Neural progenitor cell (in vitro differentiated cells): ENCODE measurements around the gene KRTAP2-4. TPM values are rescaled to one million over a fixed set of nuclear protein-coding genes. Genes with fewer than 3 reads are reported as not detected.
"Not testable (repeated sequence)": the region's sequence is repeated elsewhere in the genome, so short reads cannot be mapped to it uniquely, and the experiment has no call there.

ENCODE experiments used
- DNase-seq: peaks from one replicate; pipeline ENCODE4 v3.0.0-alpha.2; 2016; ENCODE audit warnings: low spot score
- H2AFZ ChIP-seq: fragments of 200-600 bp; sonication (generic); replicated peaks from 2 replicates; pipeline ENCODE4 v1.6.1; 2016; ENCODE audit warnings: antibody characterized with exemption
- H3F3A ChIP-seq: fragments of 200-600 bp; sonication (generic); 2 replicates; pipeline ENCODE4 v1.6.1; 2016; ENCODE audit warnings: antibody characterized with exemption, low read depth
- H3K27ac ChIP-seq: fragments of 200-600 bp; sonication (generic); 2 replicates; pipeline ENCODE4 v1.5.1; 2016; ENCODE audit warnings: mild to moderate bottlenecking
- H3K27me3 ChIP-seq: fragments of 200-600 bp; sonication (generic); 2 replicates; pipeline ENCODE4 v1.6.1; 2016; ENCODE audit warnings: mild to moderate bottlenecking, moderate library complexity
- H3K36me3 ChIP-seq: fragments of 200-600 bp; sonication (generic); 2 replicates; pipeline ENCODE4 v1.5.1; 2016
- H3K4me1 ChIP-seq: fragments of 200-600 bp; sonication (generic); 2 replicates; pipeline ENCODE4 v1.6.1; 2016; ENCODE audit warnings: mixed run types
- H3K4me2 ChIP-seq: fragments of 200-600 bp; sonication (generic); 2 replicates; pipeline ENCODE4 v1.6.1; 2016
- H3K4me3 ChIP-seq: fragments of 200-600 bp; sonication (generic); 2 replicates; pipeline ENCODE4 v1.5.1; 2016
- H3K79me2 ChIP-seq: fragments of 200-600 bp; sonication (generic); 2 replicates; pipeline ENCODE4 v1.6.1; 2016; ENCODE audit warnings: low read depth
- H3K9ac ChIP-seq: fragments of 200-600 bp; sonication (generic); 2 replicates; pipeline ENCODE4 v1.6.1; 2016
- H3K9me3 ChIP-seq: fragments of 200-600 bp; sonication (generic); 2 replicates; pipeline ENCODE4 v1.5.1; 2016; ENCODE audit warnings: low read depth
- H4K20me1 ChIP-seq: fragments of 200-600 bp; sonication (generic); 2 replicates; pipeline ENCODE4 v1.6.1; 2016; ENCODE audit warnings: low read depth
- H3K27ac Mint-ChIP-seq: 3 replicates; pipeline ENCODE4 v1.8.0; 2021; ENCODE audit warnings: mixed read lengths
- H3K27me3 Mint-ChIP-seq: 2 replicates; pipeline ENCODE4 v1.8.0; 2022; ENCODE audit warnings: low read depth, mild to moderate bottlenecking, inconsistent platforms, moderate library complexity, mixed read lengths; ENCODE audit not compliant: insufficient read depth
- H3K36me3 Mint-ChIP-seq: 3 replicates; pipeline ENCODE4 v1.8.0; 2021; ENCODE audit warnings: mixed read lengths
- H3K4me1 Mint-ChIP-seq: 3 replicates; pipeline ENCODE4 v1.8.0; 2021; ENCODE audit warnings: mixed read lengths
- H3K4me3 Mint-ChIP-seq: 3 replicates; pipeline ENCODE4 v1.8.0; 2021; ENCODE audit warnings: mild to moderate bottlenecking, moderate library complexity, mixed read lengths
- H3K9me3 Mint-ChIP-seq: 3 replicates; pipeline ENCODE4 v1.8.0; 2020; ENCODE audit warnings: mixed read lengths
- EZH2 ChIP-seq: fragments of 200-600 bp; sonication (generic); IDR thresholded peaks from 2 replicates; pipeline ENCODE4 v1.6.1; 2017; ENCODE audit warnings: antibody characterized with exemption, mild to moderate bottlenecking, moderate library complexity
- EZH2phosphoT487 ChIP-seq: fragments of 200-600 bp; sonication (generic); IDR thresholded peaks from 2 replicates; pipeline ENCODE4 v1.6.1; 2017; ENCODE audit warnings: antibody characterized with exemption
- total RNA-seq: library from RNA; depleted of rRNA; stranded (reverse); fragments of >200 nt; gene quantifications from 2 replicates; pipeline ENCODE4 v1.2.3, GENCODE V29; 2015; ENCODE audit warnings: low replicate concordance
- TF ChIP-seq, protein P1 (sequence below): fragments of 200-600 bp; sonication (generic); IDR thresholded peaks from 2 replicates; pipeline ENCODE4 v1.5.1; 2017; ENCODE audit warnings: antibody characterized with exemption, mild to moderate bottlenecking

The KRTAP2-4 gene
- total RNA-seq, 1 donor from 2014 or later: not detected

DNA sequence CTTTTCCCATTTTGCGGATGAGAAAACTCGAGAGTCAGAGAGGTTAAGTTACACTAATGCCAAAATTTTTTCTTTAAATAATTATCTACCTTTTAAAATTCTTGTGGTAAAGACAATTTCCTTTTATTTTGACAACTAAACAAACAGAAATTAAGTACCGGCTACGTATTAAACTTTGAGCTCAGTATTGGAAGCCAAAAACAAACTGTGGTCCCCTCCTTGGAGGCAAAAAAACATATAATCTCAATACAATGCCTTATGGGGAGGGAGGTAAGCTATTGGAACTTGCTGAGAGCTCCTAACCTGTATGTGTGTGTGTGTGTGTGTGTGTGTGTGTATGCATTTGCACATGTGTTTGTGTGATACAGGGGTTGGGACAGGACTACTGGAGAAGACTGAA lies 2.2 kb downstream of the KRTAP2-4 start:
- H3K36me3 ChIP-seq: no peaks in the 10 kb centered on the region
- peaks cover 3% of the 10 kb centered on the region for H3K27me3 Mint-ChIP-seq
- no peaks in the 10 kb centered on the region for H3K27me3 ChIP-seq
- H3K4me3 ChIP-seq: no peak overlapping the region
- H3K4me3 Mint-ChIP-seq: no peak overlapping the region
- no peaks in the 10 kb centered on the region for H3K9me3 Mint-ChIP-seq
- no peaks in the 10 kb centered on the region for H3K79me2 ChIP-seq
- TF ChIP-seq EZH2: no peak
- TF ChIP-seq EZH2phosphoT487: no peak
- TF ChIP-seq, protein P1, sequence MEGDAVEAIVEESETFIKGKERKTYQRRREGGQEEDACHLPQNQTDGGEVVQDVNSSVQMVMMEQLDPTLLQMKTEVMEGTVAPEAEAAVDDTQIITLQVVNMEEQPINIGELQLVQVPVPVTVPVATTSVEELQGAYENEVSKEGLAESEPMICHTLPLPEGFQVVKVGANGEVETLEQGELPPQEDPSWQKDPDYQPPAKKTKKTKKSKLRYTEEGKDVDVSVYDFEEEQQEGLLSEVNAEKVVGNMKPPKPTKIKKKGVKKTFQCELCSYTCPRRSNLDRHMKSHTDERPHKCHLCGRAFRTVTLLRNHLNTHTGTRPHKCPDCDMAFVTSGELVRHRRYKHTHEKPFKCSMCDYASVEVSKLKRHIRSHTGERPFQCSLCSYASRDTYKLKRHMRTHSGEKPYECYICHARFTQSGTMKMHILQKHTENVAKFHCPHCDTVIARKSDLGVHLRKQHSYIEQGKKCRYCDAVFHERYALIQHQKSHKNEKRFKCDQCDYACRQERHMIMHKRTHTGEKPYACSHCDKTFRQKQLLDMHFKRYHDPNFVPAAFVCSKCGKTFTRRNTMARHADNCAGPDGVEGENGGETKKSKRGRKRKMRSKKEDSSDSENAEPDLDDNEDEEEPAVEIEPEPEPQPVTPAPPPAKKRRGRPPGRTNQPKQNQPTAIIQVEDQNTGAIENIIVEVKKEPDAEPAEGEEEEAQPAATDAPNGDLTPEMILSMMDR: no peak
- H3K27ac ChIP-seq: no peak overlapping the region
- H3K4me1 ChIP-seq: no peaks in the 10 kb centered on the region
- no peak overlapping the region for H3K4me2 ChIP-seq
- DNase-seq: no peak
- peaks cover 10% of the 10 kb centered on the region for H3K4me1 Mint-ChIP-seq
- H4K20me1 ChIP-seq: no peaks in the 10 kb centered on the region
- H2AFZ ChIP-seq: no peak overlapping the region
- no peaks in the 10 kb centered on the region for H3K9me3 ChIP-seq
- H3K36me3 Mint-ChIP-seq: no peaks in the 10 kb centered on the region
- no peak overlapping the region for H3K9ac ChIP-seq
- no peaks in the 10 kb centered on the region for H3F3A ChIP-seq
- H3K27ac Mint-ChIP-seq: no peak overlapping the region

DNA sequence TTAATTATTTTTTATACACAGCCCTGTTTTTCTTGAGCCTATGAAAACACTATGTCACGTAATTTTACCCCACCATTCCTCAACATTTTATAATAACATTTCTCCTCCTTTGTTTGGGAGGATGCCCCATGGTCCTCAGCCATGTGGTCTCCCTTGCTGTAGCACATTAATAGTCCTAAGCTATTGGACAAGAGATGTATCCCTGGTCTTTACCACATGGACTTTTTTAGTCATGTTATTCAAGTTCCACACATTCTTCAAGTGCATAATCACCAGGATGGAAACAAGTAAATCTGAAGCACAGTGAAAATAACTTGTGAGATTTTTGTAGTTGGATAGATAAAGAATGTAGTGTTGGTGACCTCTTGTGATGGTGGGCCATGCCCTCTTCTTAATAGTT lies 3.7 kb downstream of the KRTAP2-4 start:
- Histone ChIP-seq H4K20me1 (no peaks in the 10 kb centered on the region), H3K9me3 (no peaks in the 10 kb centered on the region), H3K4me2 (no peak overlapping the region), H3K9ac (no peak overlapping the region), H2AFZ (no peak overlapping the region), H3K36me3 (no peaks in the 10 kb centered on the region), H3K79me2 (no peaks in the 10 kb centered on the region), H3K4me1 (no peaks in the 10 kb centered on the region), H3F3A (no peaks in the 10 kb centered on the region), H3K4me3 (no peak overlapping the region), H3K27ac (no peak overlapping the region), H3K27me3 (no peaks in the 10 kb centered on the region)
- no peak overlapping the region for H3K4me3 Mint-ChIP-seq
- H3K4me1 Mint-ChIP-seq: peaks cover 10% of the 10 kb centered on the region
- H3K27me3 Mint-ChIP-seq: peaks cover 3% of the 10 kb centered on the region
- H3K36me3 Mint-ChIP-seq: no peaks in the 10 kb centered on the region
- no peaks in the 10 kb centered on the region for H3K9me3 Mint-ChIP-seq
- H3K27ac Mint-ChIP-seq: no peak overlapping the region
- TF ChIP-seq, protein P1: no peak
- no peak for TF ChIP-seq EZH2phosphoT487
- TF ChIP-seq EZH2: no peak
- DNase-seq: no peak

DNA sequence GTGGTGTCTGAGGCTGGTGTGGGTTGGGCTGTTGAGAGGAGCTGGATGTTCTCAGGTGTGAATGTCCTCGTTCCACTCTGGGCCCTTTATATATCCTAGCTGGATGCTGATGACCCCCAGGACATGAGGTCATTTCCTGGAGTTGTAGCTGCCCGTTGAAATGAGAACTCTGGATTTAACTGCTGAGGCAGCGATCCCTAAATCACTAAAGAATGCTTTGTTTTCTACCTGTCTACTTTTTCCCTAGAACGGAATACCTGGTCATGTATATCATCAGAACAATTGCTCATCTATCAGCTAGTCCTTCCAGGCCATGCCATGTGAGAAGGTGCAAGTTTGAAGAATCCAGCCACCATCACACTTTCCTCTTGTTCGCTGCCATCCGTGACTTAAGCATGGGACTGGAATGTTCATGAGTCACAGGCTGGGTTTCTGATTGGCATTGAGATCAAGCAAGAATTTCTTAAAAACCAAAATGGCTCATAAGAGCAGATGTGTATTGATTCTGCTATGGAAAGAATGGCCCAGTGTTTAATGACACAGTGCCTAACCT lies 5.6 kb downstream of the KRTAP2-4 start, which contains the start of gene KRTAP2-3:
Gene KRTAP2-3, minus strand, starts transcription at position 63 of the 553 bp plus-strand sequence. CDS start 64 bp downstream, outside the sequence.
- Histone ChIP-seq H3K4me1 (no peaks in the 10 kb centered on the region), H3K4me2 (no peak within 1 kb of the TSS), H3K4me3 (no peak within 1 kb of the TSS), H2AFZ (no peak within 1 kb of the TSS), H3K36me3 (no peaks in the 10 kb centered on the region), H3K27ac (no peak within 1 kb of the TSS), H3F3A (no peaks in the 10 kb centered on the region), H3K79me2 (no peaks in the 10 kb centered on the region), H4K20me1 (no peaks in the 10 kb centered on the region), H3K9me3 (no peaks in the 10 kb centered on the region), H3K9ac (no peak within 1 kb of the TSS), H3K27me3 (no peaks in the 10 kb centered on the region)
- no peaks in the 10 kb centered on the region for H3K36me3 Mint-ChIP-seq
- no peak within 1 kb of the TSS for H3K4me3 Mint-ChIP-seq
- DNase-seq: no peak
- TF ChIP-seq EZH2 (no peak), EZH2phosphoT487 (no peak)
- TF ChIP-seq, protein P1: no peak
- no peaks in the 10 kb centered on the region for H3K9me3 Mint-ChIP-seq
- peaks cover 10% of the 10 kb centered on the region for H3K4me1 Mint-ChIP-seq
- H3K27ac Mint-ChIP-seq: peak within 1 kb of the TSS; percentile 76
- H3K27me3 Mint-ChIP-seq: peaks cover 3% of the 10 kb centered on the region

DNA sequence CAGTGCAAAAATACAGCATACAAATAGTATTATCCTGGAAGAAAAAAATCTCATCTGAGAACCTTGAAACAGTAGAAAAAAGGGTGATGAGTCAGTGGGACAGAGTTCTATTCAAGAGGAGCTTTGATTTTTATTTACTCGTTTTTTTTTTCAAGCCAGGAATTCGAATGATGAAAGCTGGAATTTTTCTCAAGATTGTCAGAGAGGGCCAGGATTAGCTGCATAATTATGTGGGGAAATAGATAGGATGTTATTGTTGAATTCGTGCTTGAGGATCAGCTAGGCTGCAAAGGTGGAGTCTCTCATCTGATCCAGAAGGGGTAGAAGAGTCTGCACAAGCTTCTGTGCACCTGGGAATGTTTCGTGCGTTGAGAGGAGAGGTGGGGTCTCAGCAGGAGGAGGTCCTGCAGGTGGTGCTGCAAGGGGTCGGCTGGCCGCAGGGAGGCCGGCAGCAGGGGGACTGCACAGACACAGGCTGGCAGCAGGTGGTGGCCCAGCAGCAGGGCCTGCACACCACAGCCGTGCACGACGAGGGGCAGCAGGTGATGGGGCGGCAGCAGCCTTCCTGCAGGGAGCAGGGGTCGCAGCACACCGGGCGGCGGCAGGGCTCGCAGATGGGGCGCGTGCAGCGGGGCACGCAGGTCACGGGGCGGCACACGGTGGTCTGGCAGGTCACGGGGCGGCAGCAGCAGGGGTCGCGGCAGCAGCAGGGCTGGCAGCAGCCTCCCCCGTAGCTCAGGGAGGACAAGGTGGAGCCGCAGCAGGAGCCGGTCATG lies 6.2 kb downstream of the KRTAP2-4 start:
- H3K36me3 Mint-ChIP-seq, H3K9ac ChIP-seq, H4K20me1 ChIP-seq, H3K27me3 Mint-ChIP-seq, H3K36me3 ChIP-seq, H2AFZ ChIP-seq, H3K4me1 Mint-ChIP-seq, H3F3A ChIP-seq, H3K4me3 Mint-ChIP-seq, H3K79me2 ChIP-seq, H3K4me1 ChIP-seq, DNase-seq, H3K9me3 ChIP-seq, H3K27ac ChIP-seq, H3K9me3 Mint-ChIP-seq, H3K4me2 ChIP-seq, H3K27me3 ChIP-seq, H3K4me3 ChIP-seq: not testable (repeated sequence)
- peak overlapping the region; percentile 76 for H3K27ac Mint-ChIP-seq
